ENCODE data around the gene AP2A1.

The AP2A1 gene

GRCh38 chr19:49839713-49840112 is 72.9 kb downstream of the AP2A1 start:
- DNase-seq (ENCODE audit: low read depth in 2 of 2) = no peak

GRCh38 chr19:49840321-49840720 is 73.5 kb downstream of the AP2A1 start:
- DNase-seq (ENCODE audit: low read depth in 2 of 2) = no peak

- DNase-seq (ENCODE audit: low read depth in 2 of 2) = no peak
Measured at GRCh38 chr19:49840736-49841249, 74.0 kb downstream of the AP2A1 start.

GRCh38 chr19:49843265-49843664 is 76.5 kb downstream of the AP2A1 start:
- no peak for DNase-seq (ENCODE audit: low read depth in 2 of 2)

GRCh38 chr19:49844138-49845095 is 77.6 kb downstream of the AP2A1 start:
- no peak for DNase-seq (ENCODE audit: low read depth in 2 of 2)

GRCh38 chr19:49845414-49845813 is 78.6 kb downstream of the AP2A1 start:
- no peak for DNase-seq (ENCODE audit: low read depth in 2 of 2)

- no peak for DNase-seq (ENCODE audit: low read depth in 2 of 2)
Measured at GRCh38 chr19:49846408-49846807, 79.6 kb downstream of the AP2A1 start.

- DNase-seq (ENCODE audit: low read depth in 2 of 2) = no peak
Measured at GRCh38 chr19:49847731-49848696, 81.2 kb downstream of the AP2A1 start.

- DNase-seq (ENCODE audit: low read depth in 2 of 2) = no peak
Measured at GRCh38 chr19:49848938-49849337, 82.1 kb downstream of the AP2A1 start.

- DNase-seq (ENCODE audit: low read depth in 2 of 2) = no peak
Measured at GRCh38 chr19:49849433-49850220, 82.8 kb downstream of the AP2A1 start.

GRCh38 chr19:49850221-49850486 is 83.4 kb downstream of the AP2A1 start:
- DNase-seq (ENCODE audit: low read depth in 2 of 2) = no peak

GRCh38 chr19:49850487-49851342 is 83.9 kb downstream of the AP2A1 start, which contains the start of gene PTOV1:
PTOV1 (plus strand) TSS chr19:49851159.
- peak; percentile 84 to 85 for DNase-seq (ENCODE audit: low read depth in 2 of 2)

GRCh38 chr19:49851456-49852259 is 84.9 kb downstream of the AP2A1 start:
- no peak for DNase-seq (ENCODE audit: low read depth in 2 of 2)

GRCh38 chr19:49852631-49853126 is 85.9 kb downstream of the AP2A1 start:
- no peak for DNase-seq (ENCODE audit: low read depth in 2 of 2)

GRCh38 chr19:49853852-49854377 is 87.1 kb downstream of the AP2A1 start:
- no peak for DNase-seq (ENCODE audit: low read depth in 2 of 2)

GRCh38 chr19:49854378-49855263 is 87.8 kb downstream of the AP2A1 start:
- no peak for DNase-seq (ENCODE audit: low read depth in 2 of 2)

- no peak for DNase-seq (ENCODE audit: low read depth in 2 of 2)
Measured at GRCh38 chr19:49855277-49855675, 88.5 kb downstream of the AP2A1 start.

Data from stimulated activated CD4-positive, alpha-beta T cell treated with anti-CD3 and anti-CD28 coated beads, Interleukin-4, amount 100 ng/mL, for 48 hours (primary cell).